ENCODE measurements around the gene HIPK1. TPM values are rescaled to one million over a fixed set of nuclear protein-coding genes. Genes with fewer than 3 reads are reported as not detected.
A peak's percentile ranks its signal among the peaks of the same experiment; 100 is the strongest.

HIPK1 gene
- polyA plus RNA-seq (2013, experiment 1 of 4), result 37.8 TPM
- polyA plus RNA-seq (2013, experiment 2 of 4), result 39.6 TPM
- polyA plus RNA-seq (2013, experiment 3 of 4), result 30.7 TPM
- 35.2 TPM for polyA plus RNA-seq (2013, experiment 4 of 4)

DNA sequence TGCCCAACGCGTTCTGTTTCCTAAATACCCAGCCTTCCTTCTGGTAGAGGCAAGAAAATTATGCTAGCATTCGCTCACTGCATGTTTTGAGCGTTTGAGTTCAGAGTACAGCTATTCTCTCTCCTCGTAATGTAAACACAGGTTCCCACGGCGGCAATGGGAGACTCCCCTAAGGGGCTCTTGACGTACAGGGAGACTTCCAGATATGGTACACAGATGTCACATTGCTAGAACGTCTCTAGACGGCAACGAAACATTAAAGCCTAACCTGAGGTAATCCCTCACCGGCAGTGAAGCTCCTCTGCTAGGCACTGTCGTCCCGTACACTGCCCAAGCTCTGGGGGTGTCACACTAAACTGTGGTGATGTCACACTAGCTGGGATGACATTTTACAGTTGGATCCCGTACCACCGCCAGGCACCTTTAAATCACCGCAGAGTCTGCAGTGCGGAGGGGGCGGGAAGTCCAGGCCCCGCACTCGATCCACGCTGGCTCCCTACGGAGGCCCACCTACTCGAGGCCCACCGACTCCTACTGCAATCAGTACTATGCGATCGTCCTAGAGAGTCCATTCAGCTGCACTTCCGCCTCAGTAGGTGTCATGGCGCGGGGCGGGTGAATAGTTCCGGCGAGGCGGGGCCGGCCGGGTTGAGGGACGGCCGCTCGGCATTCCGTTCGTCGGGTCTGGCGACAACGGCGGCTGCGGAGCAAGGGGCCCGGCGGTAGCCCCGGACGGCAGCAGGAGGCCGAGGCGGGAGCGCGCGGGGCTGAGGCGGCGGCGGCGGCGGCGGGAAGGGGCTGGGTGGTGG lies at the start of gene HIPK1:
Gene HIPK1 (plus strand): TSS at position 384 of the 809 bp plus-strand sequence.
- Histone ChIP-seq H3K9me3 (ENCODE audit: control insufficient read depth, low read length) (no peaks in the 10 kb centered on the region), H3K27ac (ENCODE audit: insufficient read depth, low read depth, low read length, poor library complexity, severe bottlenecking) (peak within 1 kb of the TSS; percentile 68), H3K4me3 (ENCODE audit: insufficient read depth, low read depth, low read length) (peak within 1 kb of the TSS; percentile 82), H3K27me3 (ENCODE audit: control insufficient read depth, insufficient read depth, low read length, poor library complexity, severe bottlenecking) (peaks cover 2% of the 10 kb centered on the region), H3K4me1 (ENCODE audit: control insufficient read depth, insufficient read depth, low read length) (peaks cover 16% of the 10 kb centered on the region), H3K36me3 (ENCODE audit: control insufficient read depth, insufficient read depth, low read length) (no peaks in the 10 kb centered on the region)
- WGBS, 2 experiments, result 1 to 2% methylated on average over 61 of the region's 61 CpGs

DNA sequence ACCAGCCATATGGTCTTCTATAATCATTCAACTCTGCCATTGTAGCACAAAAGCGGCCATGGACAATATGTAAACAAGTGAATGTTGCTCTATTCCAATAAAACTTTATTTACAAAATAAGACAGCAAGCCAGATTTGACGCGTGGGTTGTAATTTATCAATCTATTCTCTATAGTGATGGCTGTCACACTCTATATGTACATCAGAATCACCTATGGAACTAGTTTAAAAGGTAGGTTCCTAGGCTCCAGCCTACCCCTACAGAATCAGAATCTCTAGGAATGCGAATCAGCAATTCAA lies 49.4 kb upstream of the HIPK1 start:
- no peak overlapping the region for H3K4me3 ChIP-seq (ENCODE audit: insufficient read depth, low read depth, low read length)
- no peaks in the 10 kb centered on the region for H3K27me3 ChIP-seq (ENCODE audit: control insufficient read depth, insufficient read depth, low read length, poor library complexity, severe bottlenecking)
- no peaks in the 10 kb centered on the region for H3K36me3 ChIP-seq (ENCODE audit: control insufficient read depth, insufficient read depth, low read length)
- H3K27ac ChIP-seq (ENCODE audit: insufficient read depth, low read depth, low read length, poor library complexity, severe bottlenecking), result no peak overlapping the region
- WGBS, 2 experiments, result 94 to 98% methylated on average over 4 of the region's 4 CpGs
- no peaks in the 10 kb centered on the region for H3K9me3 ChIP-seq (ENCODE audit: control insufficient read depth, low read length)
- no peaks in the 10 kb centered on the region for H3K4me1 ChIP-seq (ENCODE audit: control insufficient read depth, insufficient read depth, low read length)

DNA sequence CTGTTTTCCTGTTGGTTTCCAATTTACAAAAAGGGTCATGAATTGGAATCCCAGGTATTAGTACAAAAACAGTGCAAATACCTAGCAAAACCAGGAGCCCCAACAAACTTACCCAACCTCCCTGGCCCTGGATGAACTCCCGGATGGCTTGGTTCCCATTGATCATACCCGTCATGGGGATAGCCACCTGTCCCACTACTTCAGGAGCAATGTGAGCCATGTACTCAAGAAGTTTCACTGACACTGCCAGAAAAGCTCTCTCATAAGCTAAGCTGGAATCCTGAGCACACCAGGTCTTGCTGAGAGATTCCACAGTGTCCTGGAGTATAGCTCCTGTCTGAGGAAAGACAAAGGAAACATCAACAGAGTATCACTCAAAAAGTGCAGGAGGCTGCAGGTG lies 47.5 kb upstream of the HIPK1 start:
- 87 to 93% methylated on average over 2 of the region's 2 CpGs for WGBS, 2 experiments
- no peaks in the 10 kb centered on the region for H3K9me3 ChIP-seq (ENCODE audit: control insufficient read depth, low read length)

DNA sequence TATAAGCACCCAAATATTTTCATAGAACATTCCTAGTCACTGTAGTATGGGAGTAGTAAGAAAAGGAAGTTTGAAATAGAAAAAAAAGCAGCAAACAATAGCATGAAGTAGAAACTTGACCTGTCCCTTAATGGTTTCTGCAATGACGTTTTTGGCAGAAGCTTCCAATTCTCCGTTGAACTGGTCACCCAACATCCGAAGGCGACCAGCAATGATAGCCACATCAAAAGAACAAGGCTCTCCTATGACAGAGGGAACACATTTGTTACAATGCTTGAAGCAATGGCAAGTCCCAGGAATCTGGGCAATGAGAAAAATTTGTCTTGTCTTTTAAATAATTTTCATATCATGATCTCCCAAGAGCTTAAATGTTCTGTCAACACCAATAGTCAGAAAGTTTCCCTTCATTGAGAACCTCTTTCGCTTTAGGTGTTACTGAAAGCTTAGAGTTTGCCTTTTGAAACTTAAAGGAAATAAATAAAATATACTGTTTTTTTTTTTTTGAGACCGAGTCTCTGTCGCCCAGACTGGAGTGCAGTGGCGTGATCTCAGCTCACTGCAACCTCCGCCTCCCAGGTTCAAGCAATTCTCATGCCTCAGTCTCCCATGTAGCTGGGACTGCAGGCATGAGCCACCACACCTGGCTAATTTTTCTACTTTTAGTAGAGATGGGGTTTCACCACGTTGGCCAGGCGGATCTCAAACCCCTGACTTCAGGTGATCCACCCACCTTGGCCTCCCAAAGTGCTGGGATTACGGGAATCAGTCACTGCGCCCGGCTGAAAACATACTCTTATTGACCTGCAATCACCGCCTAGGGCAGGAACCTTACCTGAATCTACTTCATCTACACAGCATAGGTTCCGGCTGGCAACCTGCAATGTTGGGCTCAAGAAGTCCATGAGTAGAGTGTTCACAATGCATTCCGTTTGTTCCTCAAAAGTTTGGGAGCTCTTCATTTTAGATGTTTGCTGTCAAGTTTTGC lies 42.4 kb upstream of the HIPK1 start:
- H3K9me3 ChIP-seq (ENCODE audit: control insufficient read depth, low read length), result no peaks in the 10 kb centered on the region
- H3K27me3 ChIP-seq (ENCODE audit: control insufficient read depth, insufficient read depth, low read length, poor library complexity, severe bottlenecking), result no peaks in the 10 kb centered on the region
- H3K36me3 ChIP-seq (ENCODE audit: control insufficient read depth, insufficient read depth, low read length), result no peaks in the 10 kb centered on the region
- H3K4me1 ChIP-seq (ENCODE audit: control insufficient read depth, insufficient read depth, low read length), result no peaks in the 10 kb centered on the region
- H3K4me3 ChIP-seq (ENCODE audit: insufficient read depth, low read depth, low read length), result no peak overlapping the region
- WGBS, 2 experiments, result 92 to 95% methylated on average over 16 to 17 of the region's 17 CpGs
- H3K27ac ChIP-seq (ENCODE audit: insufficient read depth, low read depth, low read length, poor library complexity, severe bottlenecking), result no peak overlapping the region

More for the DNA sequence above, 47.5 kb upstream of the HIPK1 start:
- H3K4me3 ChIP-seq (ENCODE audit: insufficient read depth, low read depth, low read length), result no peak overlapping the region
- no peak overlapping the region for H3K27ac ChIP-seq (ENCODE audit: insufficient read depth, low read depth, low read length, poor library complexity, severe bottlenecking)
- no peaks in the 10 kb centered on the region for H3K4me1 ChIP-seq (ENCODE audit: control insufficient read depth, insufficient read depth, low read length)
- no peaks in the 10 kb centered on the region for H3K27me3 ChIP-seq (ENCODE audit: control insufficient read depth, insufficient read depth, low read length, poor library complexity, severe bottlenecking)
- H3K36me3 ChIP-seq (ENCODE audit: control insufficient read depth, insufficient read depth, low read length), result no peaks in the 10 kb centered on the region

DNA sequence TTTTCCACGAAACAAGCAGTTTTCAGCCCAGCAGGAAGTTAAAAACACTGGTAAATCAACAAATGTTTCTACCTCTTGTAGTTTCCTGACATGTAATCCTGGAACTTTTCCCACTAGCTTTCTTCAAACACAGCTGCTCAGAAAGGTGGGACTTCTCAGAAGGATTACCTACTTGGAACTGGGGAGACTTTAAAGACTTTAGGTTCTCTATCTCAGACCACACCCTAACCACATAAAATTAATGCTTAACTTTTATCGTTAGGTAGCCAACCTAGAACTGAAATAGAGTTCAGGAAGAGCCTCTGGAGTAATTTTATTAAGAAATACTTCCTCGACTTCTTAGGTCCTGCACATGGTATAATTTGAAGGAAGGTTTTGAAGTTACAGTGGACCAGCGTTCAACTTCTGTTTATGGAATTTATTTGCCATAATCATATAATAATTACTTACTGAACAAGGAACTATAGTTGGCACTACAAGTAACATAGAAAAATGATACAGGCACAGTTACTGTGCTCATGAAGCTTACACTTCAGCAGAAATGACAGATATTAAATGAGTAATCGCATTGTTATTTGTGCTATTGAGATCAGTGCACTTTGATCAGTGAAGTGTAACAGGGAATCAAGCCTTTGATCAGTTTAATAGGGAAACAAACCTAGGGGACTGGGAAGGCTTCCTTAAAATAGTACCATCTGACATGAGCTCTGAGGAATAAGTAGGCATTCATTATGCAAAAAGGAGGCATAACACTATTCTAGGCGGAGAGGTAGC lies 41.5 kb upstream of the HIPK1 start, which contains the start of gene BCL2L15:
Gene BCL2L15 (minus strand): TSS at position 180 of the 774 bp plus-strand sequence. CDS start 206 bp downstream, outside the sequence.
- WGBS, 2 experiments, result 91 to 96% methylated on average over 3 to 6 of the region's 6 CpGs
- no peak within 1 kb of the TSS for H3K27ac ChIP-seq (ENCODE audit: insufficient read depth, low read depth, low read length, poor library complexity, severe bottlenecking)

DNA sequence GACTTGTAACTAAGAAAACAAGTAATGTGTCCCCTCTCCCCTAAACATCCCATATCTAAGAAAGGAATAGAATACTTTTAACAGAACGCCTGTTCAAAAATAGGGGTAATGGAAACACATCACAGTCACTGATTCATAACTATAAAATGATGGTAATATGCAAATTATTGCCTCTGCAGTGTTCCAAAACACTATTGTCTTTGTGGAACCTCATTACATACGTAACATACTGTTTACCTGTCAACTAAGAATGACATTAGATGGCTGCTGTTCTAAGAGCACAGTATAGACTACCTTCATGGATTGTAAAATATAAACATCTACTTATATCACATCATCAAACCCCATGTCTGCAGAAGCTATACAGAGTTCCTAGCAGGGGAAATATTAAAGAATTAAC lies 38.3 kb upstream of the HIPK1 start:
- Histone ChIP-seq H3K27me3 (ENCODE audit: control insufficient read depth, insufficient read depth, low read length, poor library complexity, severe bottlenecking) (no peaks in the 10 kb centered on the region), H3K4me3 (ENCODE audit: insufficient read depth, low read depth, low read length) (no peak overlapping the region), H3K4me1 (ENCODE audit: control insufficient read depth, insufficient read depth, low read length) (no peaks in the 10 kb centered on the region), H3K9me3 (ENCODE audit: control insufficient read depth, low read length) (no peaks in the 10 kb centered on the region), H3K27ac (ENCODE audit: insufficient read depth, low read depth, low read length, poor library complexity, severe bottlenecking) (no peak overlapping the region), H3K36me3 (ENCODE audit: control insufficient read depth, insufficient read depth, low read length) (no peaks in the 10 kb centered on the region)
- WGBS, 2 experiments, result 67 to 71% methylated on average over 1 to 2 of the region's 2 CpGs

More for the DNA sequence above, 41.5 kb upstream of the HIPK1 start, which contains the start of gene BCL2L15:
- Histone ChIP-seq H3K27me3 (ENCODE audit: control insufficient read depth, insufficient read depth, low read length, poor library complexity, severe bottlenecking) (no peaks in the 10 kb centered on the region), H3K36me3 (ENCODE audit: control insufficient read depth, insufficient read depth, low read length) (no peaks in the 10 kb centered on the region), H3K4me3 (ENCODE audit: insufficient read depth, low read depth, low read length) (no peak within 1 kb of the TSS), H3K9me3 (ENCODE audit: control insufficient read depth, low read length) (no peaks in the 10 kb centered on the region), H3K4me1 (ENCODE audit: control insufficient read depth, insufficient read depth, low read length) (no peaks in the 10 kb centered on the region)

DNA sequence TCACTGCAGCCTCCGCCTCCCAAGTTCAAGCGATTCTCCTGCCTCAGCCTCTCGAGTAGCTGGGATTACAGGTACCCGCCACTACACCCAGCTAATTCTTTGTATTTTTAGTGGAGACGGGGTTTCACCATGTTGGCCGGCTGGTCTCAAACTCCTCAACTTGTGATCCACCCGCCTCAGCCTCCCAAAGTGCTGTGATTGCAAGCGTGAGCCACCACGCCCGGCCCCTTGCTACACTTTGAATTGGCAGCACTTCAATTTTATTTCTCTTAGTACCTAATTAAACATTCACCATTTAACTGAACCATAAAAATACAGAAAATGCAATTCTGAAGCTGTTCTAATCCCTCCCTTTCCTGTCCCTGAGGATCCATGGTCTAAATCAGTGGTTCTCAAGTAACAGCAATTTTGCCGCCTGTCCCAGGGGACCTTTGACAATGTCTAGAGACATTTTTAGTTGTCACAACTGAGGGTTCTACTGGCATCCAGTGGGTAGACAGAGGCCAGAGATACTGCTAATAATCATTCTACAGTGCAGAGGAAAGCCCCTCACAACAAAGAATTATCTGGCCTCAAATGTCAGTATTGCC lies 37.4 kb upstream of the HIPK1 start:
- WGBS, 2 experiments, result 88 to 90% methylated on average over 11 of the region's 11 CpGs
- Histone ChIP-seq H3K4me3 (ENCODE audit: insufficient read depth, low read depth, low read length) (no peak overlapping the region), H3K4me1 (ENCODE audit: control insufficient read depth, insufficient read depth, low read length) (no peaks in the 10 kb centered on the region), H3K27me3 (ENCODE audit: control insufficient read depth, insufficient read depth, low read length, poor library complexity, severe bottlenecking) (no peaks in the 10 kb centered on the region), H3K9me3 (ENCODE audit: control insufficient read depth, low read length) (no peaks in the 10 kb centered on the region), H3K36me3 (ENCODE audit: control insufficient read depth, insufficient read depth, low read length) (no peaks in the 10 kb centered on the region), H3K27ac (ENCODE audit: insufficient read depth, low read depth, low read length, poor library complexity, severe bottlenecking) (no peak overlapping the region)

DNA sequence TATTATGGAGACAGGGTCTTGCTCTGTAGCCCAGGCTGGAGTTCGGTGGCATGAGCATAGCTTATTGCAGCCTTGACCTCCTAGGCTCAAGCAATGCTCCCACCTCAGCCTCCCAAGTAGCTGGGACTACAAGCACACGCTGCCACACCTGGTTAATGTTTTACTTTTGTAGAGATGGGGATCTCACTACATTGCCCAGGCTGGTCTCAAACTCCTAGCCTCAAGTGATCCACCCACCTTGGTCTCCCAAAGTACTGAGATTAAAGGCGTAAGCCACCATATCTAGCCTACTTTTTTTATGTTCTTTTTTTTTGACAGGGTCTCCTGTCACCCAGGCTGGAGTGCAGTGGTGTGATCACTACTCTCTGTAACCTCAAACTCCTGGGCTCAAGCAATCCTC lies 35.9 kb upstream of the HIPK1 start:
- no peaks in the 10 kb centered on the region for H3K4me1 ChIP-seq (ENCODE audit: control insufficient read depth, insufficient read depth, low read length)
- no peak overlapping the region for H3K27ac ChIP-seq (ENCODE audit: insufficient read depth, low read depth, low read length, poor library complexity, severe bottlenecking)
- H3K27me3 ChIP-seq (ENCODE audit: control insufficient read depth, insufficient read depth, low read length, poor library complexity, severe bottlenecking), result no peaks in the 10 kb centered on the region
- no peaks in the 10 kb centered on the region for H3K9me3 ChIP-seq (ENCODE audit: control insufficient read depth, low read length)
- peaks cover 4% of the 10 kb centered on the region for H3K36me3 ChIP-seq (ENCODE audit: control insufficient read depth, insufficient read depth, low read length)
- no peak overlapping the region for H3K4me3 ChIP-seq (ENCODE audit: insufficient read depth, low read depth, low read length)
- 92 to 94% methylated on average over 3 of the region's 3 CpGs for WGBS, 2 experiments

DNA sequence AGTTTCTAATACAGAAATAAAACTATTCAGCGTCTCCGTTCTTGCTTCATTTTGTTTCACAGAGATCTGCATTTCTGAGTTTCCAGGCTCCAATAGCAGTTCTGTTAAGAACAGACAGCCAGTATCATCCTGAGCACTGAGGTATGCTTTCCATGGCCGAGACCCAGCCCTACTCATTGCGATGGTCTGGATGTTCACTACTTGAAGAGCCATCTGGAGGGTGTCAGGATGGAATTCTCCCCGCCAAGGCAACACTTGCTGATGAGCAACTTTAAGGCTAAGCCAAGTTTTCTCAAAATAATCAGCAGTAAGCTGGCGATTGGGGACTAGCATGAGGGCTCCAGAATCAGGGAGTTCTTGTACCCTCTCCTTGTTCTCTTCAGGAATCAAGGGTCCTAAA lies 34.0 kb upstream of the HIPK1 start:
- Histone ChIP-seq H3K36me3 (ENCODE audit: control insufficient read depth, insufficient read depth, low read length) (peaks cover 4% of the 10 kb centered on the region), H3K27me3 (ENCODE audit: control insufficient read depth, insufficient read depth, low read length, poor library complexity, severe bottlenecking) (no peaks in the 10 kb centered on the region)
- WGBS, 2 experiments, result 96 to 97% methylated on average over 6 of the region's 6 CpGs

More for the DNA sequence above, 34.0 kb upstream of the HIPK1 start:
- Histone ChIP-seq H3K4me3 (ENCODE audit: insufficient read depth, low read depth, low read length) (no peak overlapping the region), H3K9me3 (ENCODE audit: control insufficient read depth, low read length) (no peaks in the 10 kb centered on the region), H3K27ac (ENCODE audit: insufficient read depth, low read depth, low read length, poor library complexity, severe bottlenecking) (no peak overlapping the region), H3K4me1 (ENCODE audit: control insufficient read depth, insufficient read depth, low read length) (no peaks in the 10 kb centered on the region)

Measured in ectodermal cell (in vitro differentiated cells).